H1 (cell line): ENCODE results near the gene NRIP3. TPM values are rescaled to one million over a fixed set of nuclear protein-coding genes. Genes with fewer than 3 reads are reported as not detected.

Experiments
- ASH2L ChIP-seq: fragments of 200-600, 300-600 bp; sonication (generic); IDR thresholded peaks from one replicate; pipeline ENCODE4 v1.7.1; 2017; ENCODE audit warnings: low read length
- E2F6 ChIP-seq: IDR thresholded peaks from 2 replicates; pipeline ENCODE4 v1.6.1; 2012; ENCODE audit warnings: inconsistent platforms
- HDAC2 ChIP-seq, 2 experiments: fragments of 300-600 bp in 1 of 2; sonication (generic) in 1 of 2; IDR thresholded peaks; 2 replicates each; pipeline ENCODE4 v1.6.1; 2011 to 2012; ENCODE audit warnings: low read depth in 2 of 2, low read length in 2 of 2, mild to moderate bottlenecking in 2 of 2, moderate library complexity in 2 of 2, borderline replicate concordance in 1 of 2, inconsistent platforms in 1 of 2
- SP1 ChIP-seq: IDR thresholded peaks from 2 replicates; pipeline ENCODE4 v1.6.1; 2011; ENCODE audit warnings: low read depth, low read length
- TAF7 ChIP-seq: optimal IDR thresholded peaks from 2 replicates; pipeline ENCODE3; 2011; ENCODE audit warnings: low read depth, mild to moderate bottlenecking, inconsistent platforms, low read length, moderate library complexity, borderline replicate concordance
- TBP ChIP-seq: IDR thresholded peaks from 2 replicates; pipeline ENCODE4 v1.6.1; 2011; ENCODE audit warnings: low read depth, low read length, improper control_type of control experiment
- polyA plus RNA-seq, 7 experiments: library from polyadenylated mRNA; depleted of rRNA in 3 of 7; stranded (reverse) in 5 of 7; unstranded in 2 of 7; fragments of >200 nt in 5 of 7; fragments of 200-250 nt in 2 of 7; gene quantifications; 1 replicate in 5 of 7; 2 replicates in 1 of 7; 4 replicates in 1 of 7; pipeline versions ENCODE4 v1.2.1 to v1.2.3, GENCODE V29; 2011 to 2013; ENCODE audit warnings: missing spikeins in 2 of 7, mixed read lengths in 2 of 7
- total RNA-seq: library from RNA; stranded (reverse); fragmentation: NEBNext Ultra II Directional; extraction: Animal tissue kit (Norgen Biotek cat#: 25700); gene quantifications from 2 replicates; pipeline ENCODE4 v1.2.1, GENCODE V29; 2021

The NRIP3 gene
- total and polyA plus RNA-seq, 2 of the 8 experiments (the other 6 are each of a cell fraction or from before 2014, with no cell fraction given): 3.9 to 7.1 TPM

- TF ChIP-seq HDAC2 (IDR thresholded peaks at IDR 0.05; ENCODE audit: borderline replicate concordance in 1 of 2, low read depth in 2 of 2, low read length in 2 of 2) (no peak), TAF7 (no peak), SP1 (no peak), TBP (no peak), E2F6 (no peak), ASH2L (no peak)
These were observed 31.9 kb downstream of the NRIP3 start (continued) for GRCh38 chr11:8971924-8972316.
